Mucosa of descending colon (tissue), 3 donors: ENCODE results near the gene RAPGEFL1. TPM values are rescaled to one million over a fixed set of nuclear protein-coding genes. Genes with fewer than 3 reads are reported as not detected.

ENCODE experiments used
- ATAC-seq: fragments of 200-7000 bp; cut with Tn5 transposase; one replicate; pipeline ENCODE4 v1.9.1; 2020; ENCODE audit warnings: mild to moderate bottlenecking, moderate library complexity
- DNase-seq, 3 donors: peaks; one replicate each; pipeline ENCODE4 v3.0.0-alpha.2; 2020
- H3K36me3 ChIP-seq: fragments of 200-600 bp; one replicate; pipeline ENCODE4 v1.8.0; 2021; ENCODE audit warnings: low read depth, mild to moderate bottlenecking
- H3K4me1 ChIP-seq: fragments of 200-600 bp; one replicate; pipeline ENCODE4 v1.8.0; 2021; ENCODE audit warnings: low read depth, mild to moderate bottlenecking
- H3K4me3 ChIP-seq: fragments of 200-600 bp; one replicate; pipeline ENCODE4 v1.8.0; 2021; ENCODE audit warnings: mild to moderate bottlenecking
- H3K9me3 ChIP-seq: fragments of 200-600 bp; one replicate; pipeline ENCODE4 v1.8.0; 2021; ENCODE audit warnings: mild to moderate bottlenecking
- CTCF ChIP-seq: fragments of 200-600 bp; IDR thresholded peaks from one replicate; pipeline ENCODE4 v1.8.0; 2022; ENCODE audit warnings: antibody characterized with exemption, mild to moderate bottlenecking
- intact Hi-C, 2 donors: fragments of 100-400 bp; cut with DNase I in 1 of 2; cut with micrococcal nuclease in 1 of 2; formaldehyde crosslinking; loops; one replicate each; pipeline versions ENCODE4 v1.11.0 to v1.11.1; 2022; cut with DNase I, micrococcal nuclease
- total RNA-seq, 3 donors: library from RNA; stranded (reverse); fragmentation: NEBNext Ultra II Directional in 2 of 3; extraction: Animal tissue kit (Norgen Biotek cat#: 25700) in 2 of 3; gene quantifications; one replicate each; pipeline versions ENCODE4 v1.2.1 to v1.2.4, GENCODE V29; 2021 to 2023
- donor health status: DM: no; HTN: no; CAD: no; lungs with moderate emphysema.
- donor health status: DM: no; HTN: no; CAD: no.
- donor health status: DM: no; HTN: yes; CAD: no.

Gene RAPGEFL1
- total RNA-seq, 3 donors from 2014 or later, result 76.8 to 177 (median 147) TPM

DNA sequence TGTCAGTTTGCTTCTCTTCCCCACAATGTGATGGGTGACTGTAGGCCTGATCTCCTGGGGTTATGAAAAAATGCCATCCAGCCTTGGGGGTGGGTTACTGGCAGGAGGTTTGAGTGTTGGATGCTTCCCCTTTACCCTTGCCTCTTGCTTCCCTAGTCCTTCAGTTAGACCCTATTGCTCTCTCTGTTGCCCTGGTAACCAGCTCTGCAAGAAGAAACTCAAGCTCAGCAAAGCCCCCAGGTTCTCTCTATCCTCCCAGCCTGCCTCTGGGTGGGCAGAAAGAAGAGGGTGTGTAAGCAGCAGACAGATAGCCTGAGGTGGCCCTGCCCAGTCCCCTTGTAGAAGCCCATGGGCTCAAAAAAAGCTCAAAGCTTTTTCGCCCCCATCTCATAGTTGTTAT is 2.8 kb upstream of the RAPGEFL1 start:
- intact Hi-C loops, result loop anchor here in 1 of 2 donors (10.0 kb wide), 1 partner anchor 140 kb away; no protein-coding TSS in a partner anchor
- H3K4me3 ChIP-seq, result no peak overlapping the region
- H3K4me1 ChIP-seq, result peaks cover 17% of the 10 kb centered on the region
- DNase-seq (no peak), ATAC-seq (no peak)
- TF ChIP-seq CTCF, result no peak
- H3K9me3 ChIP-seq, result no peaks in the 10 kb centered on the region
- no peaks in the 10 kb centered on the region for H3K36me3 ChIP-seq

DNA sequence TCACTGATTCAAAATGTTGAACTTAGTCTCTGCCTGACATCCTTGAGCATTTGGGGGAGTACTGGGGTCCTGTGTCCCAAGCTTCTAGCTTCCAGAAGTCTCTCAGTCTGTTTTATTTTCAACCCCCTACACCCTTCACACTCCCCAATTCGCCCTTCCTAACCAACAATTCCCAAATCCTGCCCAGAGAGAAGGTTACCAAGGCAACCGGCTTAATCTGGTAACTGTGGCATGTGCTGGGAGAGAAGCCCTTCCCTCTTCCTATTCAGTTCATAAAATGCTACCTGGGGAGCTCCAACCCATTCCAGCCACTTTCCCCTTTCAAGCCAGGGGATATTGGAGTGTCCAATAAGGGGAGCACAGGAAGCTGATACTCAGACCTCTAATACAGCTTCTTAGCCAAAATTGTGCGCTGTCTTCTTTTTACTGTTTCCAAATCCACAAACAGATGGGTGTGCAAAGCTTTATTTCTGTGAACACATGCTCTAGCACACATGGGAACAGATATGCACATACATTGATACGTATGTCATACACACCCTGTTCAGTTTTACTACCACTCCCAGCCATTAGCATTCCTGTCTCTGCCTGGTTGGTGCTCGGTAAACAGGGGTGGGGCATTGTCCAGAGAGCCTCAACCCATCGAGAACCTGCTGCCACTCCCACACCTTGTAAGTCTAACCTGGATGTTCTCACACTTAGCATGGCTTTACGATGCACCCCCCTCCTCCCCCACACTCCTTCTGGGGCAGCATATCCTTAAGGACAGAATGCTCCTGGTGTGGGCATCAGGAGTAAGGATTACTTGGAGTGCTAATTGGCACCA is 1.1 kb upstream of the RAPGEFL1 start:
- H3K4me3 ChIP-seq, result no peak overlapping the region
- TF ChIP-seq CTCF, result no peak
- H3K4me1 ChIP-seq, result peaks cover 20% of the 10 kb centered on the region
- no peaks in the 10 kb centered on the region for H3K36me3 ChIP-seq
- peak; percentile 81 to 91 (median 86) for DNase-seq
- H3K9me3 ChIP-seq, result no peaks in the 10 kb centered on the region
- intact Hi-C loops, result loop anchor here in 1 of 2 donors (10.0 kb wide), 1 partner anchor 141 kb away; no protein-coding TSS in a partner anchor
- peak; percentile 74 for ATAC-seq

DNA sequence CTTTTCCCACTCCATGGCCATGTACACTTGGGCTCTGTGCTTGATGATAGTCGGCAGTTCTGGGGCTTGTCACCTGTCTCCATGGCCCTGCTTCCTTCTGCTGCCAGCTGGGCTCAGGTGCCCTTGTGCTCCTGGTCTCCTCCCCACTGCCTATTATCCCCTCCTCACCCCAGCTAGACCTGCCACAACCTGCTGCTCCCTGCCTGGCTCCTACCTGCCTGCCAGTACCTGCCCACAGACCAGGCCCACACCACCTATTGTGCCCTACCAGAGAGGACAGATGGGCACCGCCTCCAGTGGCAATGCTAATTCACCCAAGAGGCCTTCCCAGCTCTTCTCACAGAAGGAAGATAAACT is 538 bp upstream of the RAPGEFL1 start:
- DNase-seq (peak; percentile 69 to 81 (median 73)), ATAC-seq (peak; percentile 45)
- Histone ChIP-seq H3K9me3 (no peaks in the 10 kb centered on the region), H3K36me3 (no peaks in the 10 kb centered on the region), H3K4me1 (peaks cover 26% of the 10 kb centered on the region), H3K4me3 (no peak overlapping the region)
- intact Hi-C loops, result loop anchor here in 1 of 2 donors (10.0 kb wide), 1 partner anchor 142 kb away; no protein-coding TSS in a partner anchor
- no peak for TF ChIP-seq CTCF

GRCh38 chr17:40178021-40178601 is 841 bp downstream of the RAPGEFL1 start:
- H3K4me1 ChIP-seq, result peaks cover 32% of the 10 kb centered on the region
- intact Hi-C loops, result loop anchor here in 1 of 2 donors (10.0 kb wide), 1 partner anchor 143 kb away; no protein-coding TSS in a partner anchor
- DNase-seq (peak; percentile 44 to 66 (median 63)), ATAC-seq (no peak)
- no peaks in the 10 kb centered on the region for H3K36me3 ChIP-seq
- H3K4me3 ChIP-seq, result peak overlapping the region; percentile 68
- TF ChIP-seq CTCF, result no peak
- no peaks in the 10 kb centered on the region for H3K9me3 ChIP-seq

GRCh38 chr17:40178660-40179059 is 1.4 kb downstream of the RAPGEFL1 start:
- ATAC-seq, result no peak
- intact Hi-C loops, result loop anchor here in 1 of 2 donors (10.0 kb wide), 1 partner anchor 144 kb away; no protein-coding TSS in a partner anchor
- no peaks in the 10 kb centered on the region for H3K36me3 ChIP-seq
- peak in 1 of 3 donors; percentile 56 for DNase-seq
- H3K4me3 ChIP-seq, result peak overlapping the region; percentile 68
- no peak for TF ChIP-seq CTCF
- H3K9me3 ChIP-seq, result no peaks in the 10 kb centered on the region
- H3K4me1 ChIP-seq, result peaks cover 32% of the 10 kb centered on the region
